HG03520 (cell line): ENCODE results near the gene BRWD1.
"Not testable (repeated sequence)": the region's sequence is repeated elsewhere in the genome, so short reads cannot be mapped to it uniquely, and the experiment has no call there.

Experiments
- ATAC-seq: cut with Tn5 transposase; IDR thresholded peaks from one replicate; pipeline ENCODE4 v1.9.1; 2021; ENCODE audit warnings: mild to moderate bottlenecking, moderate library complexity; ENCODE audit not compliant: unreplicated experiment

BRWD1 gene

DNA sequence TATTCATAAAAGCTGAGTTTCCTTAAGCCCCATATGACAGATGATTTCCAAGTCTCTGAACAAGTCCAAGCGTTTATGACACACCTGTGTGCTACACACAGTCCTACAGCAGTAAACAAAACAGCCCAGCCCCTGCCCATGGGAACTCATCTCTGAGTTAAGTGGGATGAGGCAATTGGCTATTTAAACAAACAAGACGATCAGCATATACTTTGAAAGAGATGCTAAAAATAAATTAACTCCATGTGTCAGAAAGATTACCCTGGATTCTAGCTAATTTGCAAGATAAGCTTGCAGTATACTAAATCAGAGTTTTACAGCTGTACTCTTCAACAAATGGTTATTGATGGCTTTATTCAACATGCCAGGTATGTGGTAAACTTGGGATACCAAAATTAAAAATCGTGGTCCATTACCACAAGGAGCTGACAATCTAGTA, 137.1 kb downstream of the BRWD1 start:
- no peak for ATAC-seq

DNA sequence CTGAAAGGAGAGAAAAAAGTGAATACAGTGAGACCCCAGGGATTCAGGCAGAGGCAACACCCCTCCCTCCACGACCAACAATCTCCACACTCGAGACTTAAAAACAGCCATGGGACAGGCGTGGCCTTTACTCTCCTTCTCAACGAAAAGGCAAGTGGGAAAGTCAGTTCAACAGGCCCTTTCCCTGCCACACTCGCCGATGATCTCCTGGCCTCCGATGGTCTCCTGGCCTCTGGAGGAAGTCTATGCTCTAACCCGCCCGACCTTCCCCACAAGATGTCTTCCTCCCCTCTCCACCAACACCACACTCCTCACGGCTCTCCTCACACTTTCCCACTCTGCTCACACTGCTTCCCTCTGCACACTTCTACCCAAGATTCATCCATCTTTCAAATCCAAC, 137.8 kb downstream of the BRWD1 start:
- ATAC-seq, result no peak

DNA sequence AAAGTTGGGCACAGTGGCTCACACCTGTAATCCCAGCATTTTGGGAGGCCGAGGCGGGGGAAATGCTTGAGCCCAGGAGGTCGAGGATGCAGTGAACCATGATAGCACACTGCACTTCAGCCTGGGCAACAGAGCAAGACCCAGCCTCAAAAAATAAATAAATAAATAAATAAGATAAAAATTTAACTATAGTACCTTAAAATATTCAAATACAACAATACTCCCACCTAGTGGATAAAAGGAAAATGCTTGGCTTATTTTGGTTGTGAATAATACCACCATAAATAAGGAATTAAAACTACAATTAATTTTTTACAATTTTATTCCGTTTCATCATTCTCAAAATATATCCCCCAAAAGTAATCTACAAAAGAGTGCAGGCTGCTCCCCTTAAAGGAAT, 138.3 kb downstream of the BRWD1 start:
- ATAC-seq, result no peak

DNA sequence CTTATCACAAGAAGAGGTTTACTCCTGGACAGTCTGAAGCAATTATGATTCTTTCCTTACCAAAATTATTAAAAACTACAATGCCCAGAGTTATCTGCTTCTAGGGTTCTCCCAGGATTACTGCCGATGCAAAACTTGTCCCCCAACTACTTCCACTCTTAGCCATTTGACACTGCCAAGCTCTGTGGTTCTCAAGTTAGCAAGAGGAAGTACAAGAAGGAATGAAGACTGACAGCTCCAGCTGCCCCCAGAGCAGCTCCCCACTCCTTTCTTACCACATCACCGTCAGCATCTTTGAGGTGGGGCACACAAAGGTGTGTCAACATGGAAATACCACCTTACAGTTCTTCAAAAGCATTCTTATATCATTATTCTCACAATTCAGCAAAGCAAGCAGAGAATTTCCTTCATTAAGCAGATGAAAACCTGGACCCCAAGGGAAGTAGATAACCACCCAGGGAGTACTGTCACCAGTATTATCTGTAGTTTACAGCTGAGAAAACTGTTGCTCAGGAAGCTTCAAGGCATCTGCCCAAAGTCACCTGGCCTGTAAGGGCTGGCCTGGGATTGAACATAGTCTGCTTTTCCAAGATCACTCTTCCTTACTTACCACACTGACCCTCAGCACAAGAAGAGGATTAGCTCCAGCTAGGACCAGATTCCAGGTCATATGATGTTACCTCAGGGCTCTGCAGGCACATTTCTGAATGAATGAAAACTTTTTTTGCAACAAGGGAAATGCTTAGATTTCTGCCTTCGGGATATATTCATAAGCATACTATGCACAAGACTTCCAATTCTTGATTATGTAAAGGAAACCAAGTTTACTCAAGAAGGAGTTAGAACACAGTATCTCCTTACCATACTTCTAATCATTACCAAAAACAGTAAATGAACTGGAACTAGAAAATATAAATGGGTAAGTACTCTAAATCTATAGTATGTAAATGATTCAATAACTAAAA, 139.4 kb downstream of the BRWD1 start:
- ATAC-seq, result no peak

DNA sequence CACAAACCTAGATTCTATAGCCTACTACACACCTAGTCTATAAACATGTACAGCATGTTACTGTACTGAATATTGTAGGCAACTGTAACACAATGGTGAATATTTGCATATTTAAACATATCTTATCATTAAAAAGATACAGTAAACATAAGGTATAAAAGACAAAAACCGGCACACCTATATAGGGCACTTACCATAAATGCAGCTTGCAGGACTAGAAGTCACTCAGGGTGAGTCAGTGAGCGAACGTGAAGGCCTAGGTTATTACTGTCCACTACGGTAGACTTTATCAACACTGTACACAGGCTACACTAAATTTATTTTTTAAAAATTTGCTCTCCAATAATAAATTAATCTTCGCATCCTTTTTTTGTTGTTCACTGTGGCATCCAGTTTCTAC, 143.5 kb downstream of the BRWD1 start:
- ATAC-seq, result no peak

DNA sequence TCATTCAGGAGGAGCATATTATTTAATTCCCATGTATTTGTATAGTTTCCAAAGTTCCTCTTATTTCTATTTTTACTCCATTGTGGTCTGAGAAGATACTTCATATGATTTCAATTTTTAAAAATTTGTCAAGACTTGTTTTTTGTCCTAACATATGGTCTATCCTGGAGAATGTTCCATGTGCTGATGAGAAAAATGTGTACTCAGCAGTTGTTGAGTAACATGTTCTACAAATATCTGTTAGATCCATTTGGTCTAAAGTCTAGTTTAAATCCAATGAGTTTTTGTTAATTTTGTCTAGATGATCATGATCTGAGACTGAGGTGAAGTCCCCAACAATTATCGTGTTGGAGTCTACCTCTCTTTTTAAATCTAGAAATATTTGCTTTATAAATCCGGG, 144.6 kb downstream of the BRWD1 start:
- ATAC-seq, result no peak

DNA sequence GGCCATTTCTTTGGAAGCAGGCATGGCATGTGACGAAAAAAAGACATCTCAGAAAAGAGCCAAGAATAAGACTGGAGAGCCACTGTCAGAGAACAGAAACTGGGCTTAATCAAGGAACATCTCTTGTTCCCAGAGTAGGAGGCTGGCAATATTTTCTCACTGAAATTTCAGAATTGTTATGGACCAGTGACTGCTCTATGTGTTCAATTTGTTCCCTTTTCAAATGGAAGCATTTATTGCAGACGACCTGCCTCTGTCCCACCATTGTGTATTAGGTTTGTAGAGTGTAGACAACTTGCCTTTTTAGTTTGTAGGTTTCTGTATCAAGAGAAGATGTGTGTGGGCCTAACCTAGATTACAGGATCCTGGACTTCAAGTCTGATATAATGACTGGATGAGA, 148.9 kb downstream of the BRWD1 start:
- ATAC-seq, result no peak

DNA sequence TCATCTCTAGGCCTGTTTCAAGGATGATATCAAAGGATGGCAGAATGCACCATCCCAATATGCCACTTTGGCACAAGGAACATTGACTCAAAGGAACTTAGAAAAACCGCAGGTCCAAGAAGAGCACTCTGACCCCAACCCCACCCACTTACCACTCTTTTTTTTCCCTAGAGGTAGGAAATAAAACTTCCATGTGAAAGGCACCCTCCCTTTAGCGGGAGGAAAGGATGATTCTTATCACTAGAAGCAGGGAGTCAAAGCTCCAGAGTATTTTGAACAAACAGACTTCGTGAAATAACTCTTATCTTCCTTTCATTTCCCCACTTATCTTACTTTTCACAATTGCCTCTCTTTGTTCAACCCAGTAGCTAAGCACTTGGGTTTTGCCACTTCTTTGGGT, 152.4 kb downstream of the BRWD1 start:
- no peak for ATAC-seq

DNA sequence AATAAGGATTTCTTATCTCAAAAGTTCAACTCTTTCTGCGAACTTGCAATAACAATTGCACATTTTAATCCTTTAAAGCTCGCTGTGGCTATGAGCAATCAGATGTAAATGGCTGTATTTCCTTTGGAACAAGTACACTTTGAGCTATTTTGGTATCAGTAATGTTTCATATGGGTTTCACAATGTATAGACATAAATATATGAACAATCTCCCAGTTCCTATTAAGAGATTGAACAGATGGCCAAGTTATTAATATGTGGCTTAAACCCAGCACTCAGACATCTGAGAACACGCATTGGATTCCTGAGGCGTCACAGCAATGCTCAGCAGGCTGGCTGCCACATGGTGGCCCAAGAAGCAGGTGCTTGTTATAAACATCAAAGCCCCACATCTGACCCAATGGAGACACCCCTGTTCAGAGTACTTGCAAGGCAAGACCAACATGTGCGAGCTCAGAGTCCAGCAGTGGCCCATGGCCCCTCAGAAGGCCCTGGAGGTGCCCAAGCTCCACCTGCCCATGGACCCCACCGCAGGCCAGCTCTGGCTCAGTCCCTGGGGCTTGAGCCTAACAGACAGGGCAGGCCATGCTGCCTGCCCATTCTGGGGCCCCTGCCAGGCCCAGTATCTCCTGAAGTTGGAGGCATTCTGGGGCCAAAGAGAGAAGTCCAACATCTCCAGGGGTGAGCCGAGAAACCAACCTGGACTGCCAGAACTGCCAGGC, 153.9 kb downstream of the BRWD1 start:
- ATAC-seq, result no peak

DNA sequence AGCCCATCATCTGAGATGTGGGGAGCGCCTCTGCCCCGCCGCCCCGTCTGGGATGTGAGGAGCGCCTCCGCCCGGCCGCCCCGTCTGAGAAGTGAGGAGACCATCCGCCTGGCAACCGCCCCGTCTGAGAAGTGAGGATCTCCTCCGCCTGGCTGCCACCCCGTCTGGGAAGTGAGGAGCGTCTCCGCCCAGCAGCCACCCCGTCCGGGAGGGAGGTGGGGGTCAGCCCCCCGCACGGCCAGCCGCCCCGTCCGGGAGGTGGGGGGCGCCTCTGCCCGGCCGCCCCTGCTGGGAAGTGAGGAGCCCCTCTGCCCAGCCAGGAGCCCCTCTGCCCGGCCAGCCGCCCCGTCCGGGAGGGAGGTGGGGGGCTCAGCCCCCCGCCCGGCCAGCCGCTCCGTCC, 156.2 kb downstream of the BRWD1 start:
- not testable (repeated sequence) for ATAC-seq

DNA sequence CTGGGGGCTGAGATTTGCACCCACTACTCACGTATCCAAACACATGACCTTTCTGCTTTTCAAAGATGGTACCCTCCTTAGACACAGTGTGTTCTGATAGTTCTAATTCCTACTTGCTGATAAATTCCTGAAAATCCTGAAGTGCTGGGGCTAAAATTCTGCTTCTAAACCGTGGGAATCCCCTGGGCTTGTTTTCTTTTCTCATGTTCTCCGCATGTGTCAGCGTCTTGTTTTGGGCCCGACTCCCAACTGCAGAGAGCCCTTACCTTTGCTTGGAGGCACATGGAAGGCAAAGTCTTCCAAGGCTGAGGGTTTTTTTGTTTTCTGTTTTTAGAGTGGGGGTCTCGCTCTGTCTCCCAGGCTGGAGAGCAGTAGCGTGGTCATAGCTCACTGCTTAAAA, 157.4 kb downstream of the BRWD1 start:
- no peak for ATAC-seq

DNA sequence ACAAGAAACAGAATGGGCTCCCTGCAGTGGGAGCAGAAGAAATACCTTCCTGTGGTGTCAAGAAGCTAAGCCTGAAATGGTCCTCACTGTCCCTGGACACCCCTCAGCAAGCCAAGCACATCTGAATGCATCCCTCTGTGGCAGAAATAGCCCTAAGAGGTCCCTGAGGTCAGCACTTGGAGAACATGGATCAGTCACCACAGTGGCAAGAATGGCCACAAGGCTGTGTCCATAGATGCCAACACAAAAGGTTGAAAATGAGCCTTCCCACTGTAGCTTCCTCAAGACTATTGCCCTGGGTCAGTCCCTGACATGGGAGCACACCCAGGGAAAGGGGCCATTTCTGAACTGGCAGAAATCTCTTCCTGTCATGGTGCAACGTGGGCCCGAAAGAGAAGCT, 157.9 kb downstream of the BRWD1 start:
- ATAC-seq, result no peak

DNA sequence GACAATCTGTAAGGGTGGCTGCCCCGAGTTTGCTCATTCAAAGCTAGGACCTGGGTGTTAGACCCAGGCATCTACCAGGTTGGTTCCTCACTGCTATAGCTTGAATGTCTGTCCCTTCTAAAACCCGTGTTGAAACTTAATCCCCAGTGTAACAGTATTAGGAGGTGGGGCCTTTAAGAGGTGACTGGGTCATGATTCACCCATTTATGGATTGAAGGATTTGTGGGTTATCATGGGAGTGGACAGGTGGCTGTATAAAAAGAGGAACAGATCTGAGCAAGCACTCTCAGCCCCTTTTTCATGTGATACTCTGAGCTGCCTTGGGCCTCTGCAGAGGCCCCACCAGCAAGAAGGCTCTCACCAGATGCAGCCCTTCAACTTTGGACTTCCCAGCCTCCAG, 159.6 kb downstream of the BRWD1 start:
- ATAC-seq, result no peak

DNA sequence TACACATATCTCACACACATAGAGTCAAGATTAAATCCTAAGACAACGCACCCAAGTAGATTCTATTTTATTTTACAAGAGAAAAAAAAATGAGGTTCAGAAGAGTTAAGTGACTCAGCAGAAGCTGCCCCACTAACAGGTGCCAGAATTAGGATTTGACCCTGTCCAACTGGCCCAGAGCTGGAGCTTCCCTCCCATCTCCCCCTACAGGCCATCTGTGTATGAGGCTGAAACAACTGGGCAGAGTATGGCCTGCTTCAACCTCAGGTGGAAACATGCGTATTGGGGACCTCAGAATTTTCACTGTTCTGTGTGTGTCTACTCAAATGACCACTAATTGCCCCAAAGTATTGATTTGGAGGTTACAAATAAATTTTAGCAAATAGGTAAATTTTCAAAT, 160.1 kb downstream of the BRWD1 start:
- ATAC-seq, result no peak

DNA sequence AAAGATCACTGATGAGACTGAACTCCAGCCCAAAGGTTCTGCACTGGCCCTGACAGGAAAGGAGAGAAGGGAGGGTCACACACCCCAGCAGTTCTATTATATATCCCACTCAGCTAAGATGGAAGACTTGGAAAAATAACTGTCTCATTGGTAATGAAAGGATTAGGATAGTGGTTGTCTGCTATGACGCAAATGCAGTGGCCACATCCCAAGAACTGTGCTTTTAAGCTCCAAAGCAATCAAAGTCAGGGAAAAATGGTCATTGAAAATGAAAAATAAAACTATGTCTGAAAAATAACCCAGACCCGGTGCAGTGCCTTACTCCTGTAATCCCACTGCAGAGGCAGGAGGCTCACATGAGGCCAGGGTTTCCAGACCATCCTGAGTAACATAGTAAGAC, 161.2 kb downstream of the BRWD1 start:
- no peak for ATAC-seq

DNA sequence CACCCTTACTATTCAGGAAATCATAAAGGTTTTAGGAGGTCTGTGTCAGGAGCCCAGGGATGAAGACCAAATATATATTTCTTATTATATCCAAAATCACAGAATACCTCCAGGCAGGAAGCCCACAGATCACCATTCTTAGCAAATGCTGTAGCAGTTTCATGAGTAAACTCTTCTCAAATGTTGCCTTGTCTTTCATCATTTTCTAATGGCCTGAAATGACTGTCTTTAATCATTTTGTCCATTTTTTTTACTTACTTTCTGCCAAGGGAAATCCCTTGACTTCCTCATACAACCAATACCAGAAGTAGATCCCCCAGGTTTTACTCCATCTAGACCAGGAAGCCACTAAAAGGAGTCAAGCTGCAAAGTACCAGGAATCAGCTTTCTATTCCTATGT, 162.6 kb downstream of the BRWD1 start:
- ATAC-seq, result no peak

DNA sequence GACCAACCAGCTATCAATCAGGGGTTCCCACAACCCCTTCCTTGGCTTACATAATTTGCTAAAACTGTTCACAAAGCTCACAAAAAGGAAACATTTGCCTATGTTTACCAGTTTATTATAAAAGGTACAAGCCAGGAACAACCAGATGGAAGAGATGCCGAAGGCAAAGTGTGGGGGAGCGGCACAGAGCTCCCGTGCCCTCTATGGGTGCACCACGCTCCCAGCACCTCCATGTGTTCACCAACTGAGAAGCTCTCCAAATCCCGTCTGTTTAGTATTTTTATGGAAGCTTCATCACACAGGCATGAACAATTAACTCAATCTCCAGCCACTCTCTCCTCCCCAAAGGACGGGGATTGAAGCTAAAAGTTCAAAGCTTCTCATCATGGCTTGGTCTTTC, 163.1 kb downstream of the BRWD1 start:
- ATAC-seq, result no peak

DNA sequence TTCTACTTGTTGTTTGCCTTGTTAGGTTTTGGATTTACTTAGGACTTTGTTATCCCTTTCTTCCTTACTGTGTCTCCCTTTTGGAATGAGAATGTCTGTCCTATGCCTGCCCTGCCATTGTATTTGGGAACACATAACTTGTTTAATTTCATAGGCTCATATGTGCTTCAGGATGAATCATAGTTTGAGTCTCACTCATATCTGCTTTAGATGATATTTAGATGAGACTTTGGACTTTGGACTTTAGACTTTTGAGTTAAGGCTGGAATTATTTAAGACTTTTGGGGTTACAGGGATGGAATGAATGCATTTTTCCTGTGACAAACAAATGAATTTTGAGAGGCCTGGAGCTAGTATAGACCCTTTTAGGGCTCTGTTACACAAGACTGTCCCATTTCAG, 163.6 kb downstream of the BRWD1 start:
- no peak for ATAC-seq

DNA sequence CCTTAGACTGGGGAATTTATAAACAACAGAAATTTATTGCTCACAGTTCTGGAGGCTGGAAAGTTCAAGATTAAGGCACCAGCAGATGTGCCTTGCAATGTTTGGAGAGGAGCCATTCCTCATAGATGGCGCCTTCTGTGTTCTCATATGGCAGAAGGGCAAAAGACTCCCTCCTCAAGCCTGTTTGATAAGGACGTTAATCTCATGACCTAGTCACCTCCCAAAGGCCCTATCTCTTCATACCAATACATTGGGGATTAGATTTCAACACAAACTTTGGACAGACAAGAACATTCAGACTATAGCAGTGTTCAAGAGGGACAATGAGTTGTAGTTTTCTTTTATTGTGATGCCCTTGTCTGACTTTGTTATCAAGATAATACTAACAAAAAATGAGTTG, 164.5 kb downstream of the BRWD1 start:
- no peak for ATAC-seq

DNA sequence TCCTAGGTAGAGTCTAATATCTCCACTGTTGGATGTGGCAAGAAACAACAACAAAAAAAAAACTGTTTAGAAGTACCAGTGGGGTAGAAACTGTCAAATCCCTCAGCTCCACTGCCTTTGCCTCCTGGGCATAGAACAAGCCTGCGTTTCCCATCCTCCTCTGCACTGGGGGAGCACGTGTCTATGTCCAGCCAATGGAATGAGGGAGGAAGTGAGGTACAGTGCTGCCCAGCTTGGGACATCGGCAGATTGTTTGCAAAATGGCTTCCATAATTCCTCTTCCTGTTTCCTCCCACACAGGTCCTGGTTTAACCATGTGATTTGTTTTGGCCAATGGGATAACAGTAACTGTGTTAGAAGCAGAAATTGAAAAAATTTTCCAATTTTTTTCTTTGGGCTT, 169.2 kb downstream of the BRWD1 start:
- ATAC-seq, result no peak

DNA sequence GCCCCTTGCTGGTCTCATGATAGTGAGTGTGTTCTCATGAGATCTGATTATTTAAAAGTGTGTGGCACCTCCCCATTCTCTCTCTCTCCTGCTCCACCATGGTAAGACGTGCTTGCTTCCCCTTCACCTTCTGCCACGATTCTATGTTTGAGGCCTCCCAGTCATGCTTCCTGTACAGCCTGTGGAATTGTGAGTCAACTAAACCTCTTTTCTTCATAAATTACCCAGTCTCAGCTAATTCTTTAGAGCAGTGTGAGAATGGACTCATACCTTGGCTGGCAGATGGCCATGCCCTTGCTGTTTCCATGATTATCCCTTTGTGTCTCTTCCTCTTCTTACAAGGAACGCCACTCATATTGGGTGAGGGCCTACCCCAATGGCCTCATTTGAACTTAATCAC, 170.5 kb downstream of the BRWD1 start:
- no peak for ATAC-seq

DNA sequence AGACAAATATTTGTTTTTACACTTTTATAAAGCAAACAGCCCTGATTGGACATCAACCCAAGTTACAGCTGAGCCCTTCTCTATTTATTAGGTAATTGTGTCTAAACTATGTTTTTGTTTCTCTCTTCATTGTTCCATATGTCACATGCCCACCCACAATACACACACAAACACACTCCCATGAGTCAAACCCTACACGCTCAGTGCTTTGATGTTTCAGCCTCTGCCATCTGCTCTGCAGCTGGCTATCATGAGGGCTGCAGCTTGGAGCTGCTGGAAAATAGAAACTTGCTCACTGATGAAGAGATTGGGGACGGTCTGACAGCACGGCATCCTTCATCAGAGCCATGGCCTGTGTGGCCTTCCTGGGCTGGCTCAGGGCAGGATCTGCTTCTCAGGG, 171.9 kb downstream of the BRWD1 start:
- ATAC-seq, result no peak
